Measurements from ENCODE around the gene RARRES2.

The RARRES2 gene

GRCh38 chr7:150376560-150376959 lies 35.1 kb upstream of the RARRES2 start:
- no peak for DNase-seq (ENCODE audit: low spot score)

DNA sequence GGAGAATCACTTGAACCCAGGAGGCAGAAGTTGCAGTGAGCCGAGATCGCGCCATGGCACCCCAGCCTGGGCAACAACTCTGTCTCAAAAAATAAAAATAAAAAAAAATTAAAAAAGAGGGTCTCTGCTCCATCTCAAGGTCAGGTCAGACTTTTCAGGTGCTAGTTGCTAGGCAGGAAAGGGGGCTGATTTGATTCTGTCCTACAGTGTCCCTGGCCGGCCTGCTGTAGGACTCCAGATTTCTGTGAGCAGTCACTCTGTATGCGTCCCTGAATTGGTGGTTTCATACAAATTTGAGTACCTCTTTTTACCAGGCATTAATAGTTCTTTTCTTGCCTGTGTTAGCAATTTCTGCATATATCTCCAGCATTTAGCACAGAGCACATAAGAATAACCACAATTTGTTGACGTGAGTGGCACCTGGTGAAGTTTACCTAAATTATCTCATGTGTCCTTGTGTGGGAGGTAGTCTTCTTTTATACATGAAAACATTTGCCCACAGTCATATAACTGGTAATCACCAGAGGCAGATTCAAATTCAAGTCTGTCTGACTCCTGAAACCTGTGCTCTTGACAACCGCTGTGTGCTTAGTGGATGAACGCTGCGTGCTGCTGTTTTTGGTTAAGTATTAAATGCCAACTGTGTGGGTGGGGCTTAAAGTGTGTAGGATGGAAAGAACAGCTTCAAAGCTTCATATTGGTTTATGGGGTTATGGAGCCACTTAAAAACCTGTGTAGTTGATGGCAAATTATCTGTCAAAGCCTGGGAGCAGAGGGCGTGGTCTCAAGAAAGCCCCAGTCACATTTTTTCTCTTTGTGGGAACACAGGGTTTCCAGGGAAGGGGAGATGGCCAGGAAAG lies 34.5 kb upstream of the RARRES2 start:
- DNase-seq (ENCODE audit: low spot score), result no peak

- DNase-seq (ENCODE audit: low spot score), result no peak
These were observed 33.0 kb upstream of the RARRES2 start for GRCh38 chr7:150374472-150374871.

GRCh38 chr7:150374026-150374425 lies 32.6 kb upstream of the RARRES2 start:
- DNase-seq (ENCODE audit: low spot score), result no peak

DNA sequence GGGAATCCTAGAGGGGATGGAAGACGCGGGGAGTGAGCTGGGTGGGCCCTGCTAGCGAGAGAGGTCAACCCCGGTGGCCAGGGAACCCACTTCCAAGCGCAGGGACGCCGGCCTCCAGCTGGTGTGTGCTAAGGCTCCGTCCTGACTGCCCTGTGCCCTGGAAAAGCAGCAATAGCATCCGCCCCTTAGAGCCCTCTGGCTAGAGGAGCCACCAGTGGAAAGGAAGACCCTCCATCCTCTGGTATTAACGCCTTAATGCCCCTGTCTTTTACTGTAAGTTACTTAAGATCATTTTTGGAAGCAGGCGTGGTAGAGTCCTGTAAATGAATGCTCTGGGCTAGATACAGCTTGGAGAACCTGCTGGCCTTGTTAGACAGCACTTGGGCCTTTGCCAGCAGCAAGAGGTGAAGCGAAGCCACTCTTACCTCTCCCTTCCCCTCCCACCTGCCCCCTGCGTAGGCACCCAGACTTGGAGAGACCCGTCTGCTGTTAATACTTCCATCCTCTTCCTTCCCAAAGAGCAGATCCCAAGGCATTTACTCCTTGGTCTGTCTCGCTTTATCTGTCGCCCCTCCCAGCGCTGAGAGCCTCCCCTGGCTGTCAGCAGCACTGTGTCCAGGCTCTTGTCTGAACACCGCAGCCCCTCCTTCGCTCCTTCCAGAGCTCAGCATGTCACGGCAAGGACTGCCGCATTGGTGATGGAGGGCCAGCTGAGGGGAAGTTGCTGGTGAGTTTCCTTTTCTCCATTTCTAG lies 31.8 kb upstream of the RARRES2 start:
- DNase-seq (ENCODE audit: low spot score), result no peak

GRCh38 chr7:150372271-150373048 lies 31.0 kb upstream of the RARRES2 start:
- no peak for DNase-seq (ENCODE audit: low spot score)

GRCh38 chr7:150371996-150372270 lies 30.5 kb upstream of the RARRES2 start:
- no peak for DNase-seq (ENCODE audit: low spot score)

DNA sequence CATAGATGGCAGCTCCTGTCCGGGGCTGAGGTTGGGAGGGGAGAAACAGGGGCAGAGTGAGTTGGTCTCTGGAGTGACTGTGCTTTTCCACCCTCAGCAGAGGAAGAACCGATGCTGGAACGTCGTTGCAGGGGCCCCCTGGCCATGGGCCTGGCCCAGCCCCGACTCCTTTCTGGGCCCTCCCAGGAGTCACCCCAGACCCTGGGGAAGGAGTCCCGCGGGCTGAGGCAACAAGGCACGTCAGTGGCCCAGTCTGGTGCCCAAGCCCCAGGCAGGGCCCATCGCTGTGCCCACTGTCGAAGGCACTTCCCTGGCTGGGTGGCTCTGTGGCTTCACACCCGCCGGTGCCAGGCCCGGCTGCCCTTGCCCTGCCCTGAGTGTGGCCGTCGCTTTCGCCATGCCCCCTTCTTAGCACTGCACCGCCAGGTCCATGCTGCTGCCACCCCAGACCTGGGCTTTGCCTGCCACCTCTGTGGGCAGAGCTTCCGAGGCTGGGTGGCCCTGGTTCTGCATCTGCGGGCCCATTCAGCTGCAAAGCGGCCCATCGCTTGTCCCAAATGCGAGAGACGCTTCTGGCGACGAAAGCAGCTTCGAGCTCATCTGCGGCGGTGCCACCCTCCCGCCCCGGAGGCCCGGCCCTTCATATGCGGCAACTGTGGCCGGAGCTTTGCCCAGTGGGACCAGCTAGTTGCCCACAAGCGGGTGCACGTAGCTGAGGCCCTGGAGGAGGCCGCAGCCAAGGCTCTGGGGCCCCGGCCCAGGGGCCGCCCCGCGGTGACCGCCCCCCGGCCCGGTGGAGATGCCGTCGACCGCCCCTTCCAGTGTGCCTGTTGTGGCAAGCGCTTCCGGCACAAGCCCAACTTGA lies 29.9 kb upstream of the RARRES2 start:
- no peak for DNase-seq (ENCODE audit: low spot score)

DNA sequence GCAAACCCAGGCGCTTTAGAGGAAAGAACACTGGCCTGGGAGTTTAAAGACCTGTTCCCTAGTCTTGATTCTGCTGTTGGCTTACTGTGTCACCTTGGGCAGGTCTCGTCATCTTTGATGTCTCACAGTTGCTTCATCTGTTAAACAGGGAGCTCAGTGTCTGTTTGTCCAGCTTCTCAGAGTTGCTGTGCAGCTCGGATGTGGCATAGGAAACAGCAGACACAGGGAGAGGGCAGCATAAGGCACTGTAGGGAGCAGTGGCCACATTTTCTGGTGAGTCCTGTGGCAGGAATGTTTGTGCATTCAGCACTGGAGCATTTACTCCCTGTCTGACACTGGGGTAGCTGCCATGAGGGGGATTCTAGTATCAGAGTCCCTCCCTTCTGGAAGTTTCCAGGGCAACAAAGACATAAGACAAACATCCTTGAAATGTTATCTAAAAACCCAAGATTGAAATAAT lies 29.2 kb upstream of the RARRES2 start:
- DNase-seq (ENCODE audit: low spot score), result no peak

GRCh38 chr7:150369748-150370501 lies 28.5 kb upstream of the RARRES2 start:
- DNase-seq (ENCODE audit: low spot score), result no peak

- DNase-seq (ENCODE audit: low spot score), result peak; percentile 82
These were observed 27.7 kb upstream of the RARRES2 start for GRCh38 chr7:150368884-150369747.

DNA sequence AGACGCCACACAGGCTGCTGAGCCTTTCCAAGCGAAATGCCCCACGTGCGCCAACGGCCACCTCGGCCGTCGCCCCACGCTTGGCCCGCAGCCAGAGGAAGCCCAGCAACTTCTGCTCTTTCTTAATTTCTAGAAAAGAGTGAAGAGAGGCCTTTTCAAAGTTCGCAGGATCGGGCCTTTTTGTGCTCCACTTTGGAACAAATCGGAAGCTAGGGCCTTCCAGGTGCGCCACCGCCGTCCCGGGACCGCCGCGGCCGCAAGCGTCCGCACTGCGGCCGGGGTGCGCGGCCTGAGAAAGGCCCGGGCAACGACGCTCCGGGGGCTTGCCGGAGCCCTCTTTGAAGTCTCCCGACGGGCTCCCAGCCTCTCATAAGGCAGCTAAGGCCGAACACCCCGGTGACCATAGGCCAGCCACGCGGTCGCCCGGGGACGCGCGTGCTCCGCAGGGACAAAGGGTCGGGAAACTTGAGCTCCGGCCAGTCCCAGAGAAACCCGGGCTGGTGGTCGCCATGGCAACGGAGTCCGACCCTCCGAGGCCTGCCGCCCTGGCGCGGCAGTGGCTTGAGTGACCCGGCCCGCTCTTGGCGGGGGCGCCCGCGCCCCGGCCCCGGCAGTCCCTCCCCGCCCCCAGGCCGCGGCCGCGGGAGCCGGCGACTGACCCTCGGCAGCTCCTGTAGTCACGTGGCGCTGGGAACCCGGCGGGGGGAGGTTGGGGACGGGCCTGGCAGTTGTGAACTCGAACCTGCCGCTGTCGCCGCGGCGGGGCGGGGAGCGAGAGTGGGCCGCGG lies 26.9 kb upstream of the RARRES2 start, which contains the start of gene REPIN1:
Gene REPIN1, plus strand, starts transcription at position 727 of the 788 bp plus-strand sequence. CDS start 890 bp downstream, outside the sequence.
- peak; percentile 88 for DNase-seq (ENCODE audit: low spot score)

DNA sequence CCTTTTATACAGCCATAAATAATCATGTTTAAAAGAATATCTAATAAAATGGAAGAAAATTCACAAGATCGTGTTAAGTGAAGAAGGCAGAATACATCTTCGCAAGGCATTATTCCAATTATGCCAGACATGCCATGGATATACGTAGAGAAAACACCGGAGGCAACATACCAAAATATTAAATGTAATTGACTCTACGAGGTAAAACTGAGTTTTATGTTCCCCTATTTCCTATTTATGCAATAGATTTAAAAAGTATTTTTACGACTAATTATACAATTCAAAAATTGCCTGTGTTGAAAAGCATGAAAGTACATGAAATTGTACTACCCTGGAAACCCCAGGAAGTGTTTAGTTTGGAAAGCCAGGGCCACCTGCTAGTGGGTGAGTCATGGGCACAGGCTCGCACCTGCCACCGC lies 26.3 kb upstream of the RARRES2 start:
- DNase-seq (ENCODE audit: low spot score), result peak; percentile 69

DNA sequence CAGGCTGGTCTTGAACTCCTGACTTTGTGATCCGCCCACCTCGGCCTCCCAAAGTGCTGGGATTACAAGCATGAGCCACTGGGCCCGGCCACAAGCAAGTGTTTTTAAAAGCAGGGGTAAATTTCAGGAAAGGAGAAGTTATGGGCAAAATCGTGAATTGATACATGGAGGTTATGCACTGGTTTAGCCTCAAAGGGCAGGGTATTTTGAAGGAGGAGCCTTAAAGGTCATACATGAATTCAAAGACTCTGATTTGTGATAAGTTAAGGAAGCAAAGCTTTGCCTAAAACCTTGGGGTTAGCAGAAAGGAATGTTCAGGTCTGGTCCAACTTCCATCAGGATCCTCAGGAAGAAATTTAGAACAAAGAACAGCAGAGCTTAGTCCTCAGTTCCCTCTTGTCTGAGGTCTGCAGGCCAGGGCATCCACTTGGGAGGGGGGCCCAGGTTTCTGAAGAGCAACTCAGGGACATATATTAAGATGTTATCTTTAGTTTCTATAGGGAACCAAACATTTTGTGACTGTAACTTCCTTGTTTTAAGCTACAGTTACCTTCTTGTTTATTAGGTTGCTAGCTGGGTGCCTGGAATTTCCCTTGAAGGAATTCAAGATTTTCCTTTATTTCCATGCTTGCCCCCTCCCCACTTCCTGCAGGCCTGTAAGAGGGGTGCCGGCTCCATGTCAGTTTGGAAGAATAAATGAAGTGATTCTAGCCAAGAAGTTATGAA lies 24.4 kb upstream of the RARRES2 start:
- DNase-seq (ENCODE audit: low spot score), result no peak

DNA sequence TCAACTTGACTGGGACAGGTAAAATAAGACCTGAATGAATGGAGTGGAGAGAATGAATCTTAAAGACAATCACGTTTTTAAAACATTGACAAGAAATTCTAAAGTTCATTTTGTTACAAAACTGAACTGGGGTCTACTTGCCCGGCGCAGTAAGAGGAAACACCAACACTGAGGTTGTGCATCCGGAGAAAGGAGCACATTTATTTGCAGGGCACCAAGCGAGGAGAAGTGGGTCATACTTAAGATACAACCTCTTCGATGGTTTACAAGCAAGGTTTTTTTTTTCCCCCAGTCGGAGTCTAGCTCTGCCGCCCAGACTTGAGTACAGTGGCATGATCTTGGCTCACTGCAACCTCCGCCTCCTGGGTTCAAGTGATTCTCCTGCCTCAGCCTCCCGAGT lies 23.8 kb upstream of the RARRES2 start:
- DNase-seq (ENCODE audit: low spot score), result no peak

- no peak for DNase-seq (ENCODE audit: low spot score)
These were observed 22.4 kb upstream of the RARRES2 start for GRCh38 chr7:150363872-150364271.

DNA sequence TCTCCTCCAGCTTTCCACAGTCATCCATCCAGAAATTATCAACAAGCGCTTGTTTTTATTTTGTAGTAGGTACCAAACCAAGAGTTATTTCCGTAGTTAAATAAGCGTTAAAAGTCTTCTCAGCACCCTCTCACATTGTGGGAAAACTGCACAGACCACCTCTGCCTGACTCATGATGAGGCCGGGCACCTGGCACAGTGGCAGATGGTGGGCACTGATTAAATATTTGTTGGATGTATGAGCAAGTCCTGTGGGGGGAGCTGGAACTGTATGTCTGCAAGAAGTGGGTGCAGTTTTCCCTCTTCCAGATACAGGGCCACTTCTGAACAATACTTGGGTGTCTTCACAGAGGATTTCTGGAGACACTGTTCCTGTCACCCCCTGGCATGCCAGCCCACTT lies 21.9 kb upstream of the RARRES2 start:
- no peak for DNase-seq (ENCODE audit: low spot score)
